Neural crest cell (in vitro differentiated cells): ENCODE measurements around the gene WDR75. TPM values are rescaled to one million over a fixed set of nuclear protein-coding genes. Genes with fewer than 3 reads are reported as not detected.

Source experiments
- DNase-seq: peaks from one replicate; pipeline ENCODE4 v3.0.0; 2021; ENCODE audit warnings: low read depth, mixed read lengths, low spot score
- H3K27ac Mint-ChIP-seq: one replicate; pipeline ENCODE4 v1.8.0; 2021; ENCODE audit warnings: mild to moderate bottlenecking, mixed read lengths; ENCODE audit not compliant: unreplicated experiment
- H3K27me3 Mint-ChIP-seq: 2 replicates; pipeline ENCODE4 v1.8.0; 2021; ENCODE audit warnings: low read depth, mild to moderate bottlenecking, mixed read lengths
- H3K36me3 Mint-ChIP-seq: 2 replicates; pipeline ENCODE4 v1.8.0; 2021; ENCODE audit warnings: low read depth, mild to moderate bottlenecking, mixed read lengths
- H3K4me1 Mint-ChIP-seq: 2 replicates; pipeline ENCODE4 v1.8.0; 2021; ENCODE audit warnings: mixed read lengths
- H3K4me3 Mint-ChIP-seq: one replicate; pipeline ENCODE4 v1.8.0; 2021; ENCODE audit warnings: mild to moderate bottlenecking, mixed read lengths
- H3K9me3 Mint-ChIP-seq: 2 replicates; pipeline ENCODE4 v1.8.0; 2021; ENCODE audit warnings: mixed read lengths
- CTCF ChIP-seq: fragments of 200-600 bp; sonication (generic); conservative IDR thresholded peaks from 2 replicates; pipeline ENCODE4 v1.5.0; 2021; ENCODE audit warnings: antibody characterized with exemption, mild to moderate bottlenecking
- total RNA-seq: library from RNA; stranded (reverse); gene quantifications from 2 replicates; pipeline ENCODE4 v1.2.1, GENCODE V29; 2021

The WDR75 gene
- total RNA-seq, 1 donor from 2014 or later, result 54.7 TPM

GRCh38 chr2:189441709-189442074, 418 bp downstream of the WDR75 start:
- Mint-ChIP-seq H3K27me3 (peaks cover 17% of the 10 kb centered on the region), H3K36me3 (no peaks in the 10 kb centered on the region), H3K27ac (peak overlapping the region; percentile 99), H3K4me3 (peak overlapping the region; percentile 100), H3K4me1 (peaks cover 13% of the 10 kb centered on the region), H3K9me3 (no peaks in the 10 kb centered on the region)
- no peak for TF ChIP-seq CTCF
- no peak for DNase-seq

- DNase-seq, result no peak
- H3K4me3 Mint-ChIP-seq, result peak overlapping the region; percentile 75
- H3K4me1 Mint-ChIP-seq, result peaks cover 13% of the 10 kb centered on the region
- peaks cover 13% of the 10 kb centered on the region for H3K27me3 Mint-ChIP-seq
- TF ChIP-seq CTCF, result no peak
- peak overlapping the region; percentile 16 for H3K27ac Mint-ChIP-seq
- no peaks in the 10 kb centered on the region for H3K36me3 Mint-ChIP-seq
- no peaks in the 10 kb centered on the region for H3K9me3 Mint-ChIP-seq
Measured at GRCh38 chr2:189442468-189442867, 1.2 kb downstream of the WDR75 start.

- H3K9me3 Mint-ChIP-seq, result no peaks in the 10 kb centered on the region
- H3K36me3 Mint-ChIP-seq, result no peaks in the 10 kb centered on the region
- no peak for DNase-seq
- no peaks in the 10 kb centered on the region for H3K27me3 Mint-ChIP-seq
- no peak overlapping the region for H3K27ac Mint-ChIP-seq
- H3K4me1 Mint-ChIP-seq, result peaks cover 13% of the 10 kb centered on the region
- no peak overlapping the region for H3K4me3 Mint-ChIP-seq
- no peak for TF ChIP-seq CTCF
Measured at GRCh38 chr2:189444322-189444721, 3.0 kb downstream of the WDR75 start.

GRCh38 chr2:189446780-189447179, 5.5 kb downstream of the WDR75 start:
- no peaks in the 10 kb centered on the region for H3K9me3 Mint-ChIP-seq
- H3K27me3 Mint-ChIP-seq, result no peaks in the 10 kb centered on the region
- no peak overlapping the region for H3K27ac Mint-ChIP-seq
- H3K36me3 Mint-ChIP-seq, result peaks cover 4% of the 10 kb centered on the region
- peaks cover 4% of the 10 kb centered on the region for H3K4me1 Mint-ChIP-seq
- TF ChIP-seq CTCF, result no peak
- no peak overlapping the region for H3K4me3 Mint-ChIP-seq
- DNase-seq, result no peak

GRCh38 chr2:189454009-189454408, 12.7 kb downstream of the WDR75 start:
- Mint-ChIP-seq H3K4me3 (no peak overlapping the region), H3K36me3 (peaks cover 13% of the 10 kb centered on the region), H3K27me3 (no peaks in the 10 kb centered on the region)

More at GRCh38 chr2:189454009-189454408, 12.7 kb downstream of the WDR75 start:
- H3K27ac Mint-ChIP-seq, result no peak overlapping the region
- no peaks in the 10 kb centered on the region for H3K9me3 Mint-ChIP-seq
- H3K4me1 Mint-ChIP-seq, result no peaks in the 10 kb centered on the region
- DNase-seq, result no peak
- no peak for TF ChIP-seq CTCF
